NCI-H2171 treated with DMSO at 0.1 percent for 48 hours (cell line): ENCODE results near the gene CRB2.
"Not testable (repeated sequence)": the region's sequence is repeated elsewhere in the genome, so short reads cannot be mapped to it uniquely, and the experiment has no call there.

ENCODE experiments used
- DNase-seq: peaks from one replicate; lab custom pipeline; 2025; lab: John Stamatoyannopoulos, UW

CRB2 gene

DNA sequence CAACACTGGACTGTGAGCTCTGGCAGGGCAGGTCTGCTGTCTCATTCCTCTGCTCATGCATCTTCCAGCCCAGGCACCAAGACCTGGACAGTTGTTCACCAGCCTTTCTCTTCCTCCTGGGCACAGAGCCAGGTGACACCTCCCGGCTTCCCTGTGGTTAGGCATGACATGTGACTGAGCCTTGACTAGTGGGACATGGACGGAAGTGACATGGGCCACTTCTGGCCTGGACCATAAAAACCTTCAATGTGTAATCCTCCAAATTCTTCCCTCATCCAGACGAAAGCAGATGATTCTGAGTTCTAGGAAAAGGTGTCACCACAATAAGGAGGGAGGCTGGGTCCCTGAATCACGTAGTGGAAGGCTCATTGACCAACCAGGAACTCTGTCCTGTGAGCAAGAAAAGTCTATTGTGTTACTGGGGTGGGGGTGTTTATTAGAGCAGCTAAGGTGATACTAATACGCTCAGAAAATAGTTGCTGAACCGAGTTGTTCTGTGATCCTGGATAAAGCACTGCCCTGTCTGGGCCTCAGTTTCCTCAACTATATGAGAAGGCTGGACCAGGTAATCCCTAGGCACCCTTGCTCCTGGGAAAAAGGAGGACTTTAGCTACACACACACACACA is 26.6 kb upstream of the CRB2 start:
- DNase-seq: no peak

GRCh38 chr9:123331346-123332060 is 24.5 kb upstream of the CRB2 start:
- no peak for DNase-seq

DNA sequence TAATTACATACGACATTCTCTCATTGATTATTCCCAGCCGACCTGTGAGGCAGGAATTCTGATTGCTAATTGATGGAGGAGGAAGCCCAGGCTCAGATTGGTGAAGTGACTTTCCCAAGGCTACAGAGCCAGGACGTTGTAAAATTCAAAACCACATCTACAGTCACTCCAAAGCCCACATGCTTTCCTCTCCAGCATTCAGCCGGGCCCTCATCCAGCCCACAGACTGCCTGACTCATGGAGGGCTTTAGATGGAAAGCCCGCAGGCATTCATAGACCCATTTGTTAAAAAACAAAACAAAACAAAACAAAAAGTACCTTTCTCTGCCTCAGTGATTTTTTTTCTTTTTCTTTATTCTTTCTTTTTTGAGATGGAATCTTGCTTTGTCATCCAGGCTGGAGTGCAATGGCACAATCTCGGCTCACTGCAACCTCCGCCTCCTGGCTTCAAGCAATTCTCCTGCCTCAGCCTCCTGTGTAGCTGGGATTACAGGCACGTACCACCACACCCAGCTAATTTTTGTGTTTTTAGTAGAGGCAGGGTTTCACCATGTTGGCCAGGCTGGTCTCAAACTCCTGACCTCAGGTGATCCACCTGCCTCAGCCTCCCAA is 22.8 kb upstream of the CRB2 start:
- not testable (repeated sequence) for DNase-seq

DNA sequence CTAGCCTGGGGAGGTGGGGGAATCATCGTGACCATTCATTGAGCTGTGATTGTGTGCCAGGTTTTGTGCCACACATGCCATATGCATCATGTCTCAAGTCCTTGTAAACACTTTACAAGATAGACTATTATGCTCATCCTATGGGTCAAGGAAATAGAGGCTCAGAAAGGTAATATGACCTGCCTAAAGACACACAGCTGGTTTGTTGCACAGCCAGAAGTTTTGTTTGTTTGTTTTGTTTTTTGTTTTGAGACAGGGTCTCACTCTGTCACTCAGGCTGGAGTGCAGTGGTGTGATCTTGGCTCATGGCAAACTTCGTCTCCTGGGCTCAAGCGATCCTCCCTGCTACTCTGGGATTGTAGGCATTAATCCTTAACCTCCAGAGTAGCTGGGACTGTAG is 21.4 kb upstream of the CRB2 start:
- DNase-seq: no peak

DNA sequence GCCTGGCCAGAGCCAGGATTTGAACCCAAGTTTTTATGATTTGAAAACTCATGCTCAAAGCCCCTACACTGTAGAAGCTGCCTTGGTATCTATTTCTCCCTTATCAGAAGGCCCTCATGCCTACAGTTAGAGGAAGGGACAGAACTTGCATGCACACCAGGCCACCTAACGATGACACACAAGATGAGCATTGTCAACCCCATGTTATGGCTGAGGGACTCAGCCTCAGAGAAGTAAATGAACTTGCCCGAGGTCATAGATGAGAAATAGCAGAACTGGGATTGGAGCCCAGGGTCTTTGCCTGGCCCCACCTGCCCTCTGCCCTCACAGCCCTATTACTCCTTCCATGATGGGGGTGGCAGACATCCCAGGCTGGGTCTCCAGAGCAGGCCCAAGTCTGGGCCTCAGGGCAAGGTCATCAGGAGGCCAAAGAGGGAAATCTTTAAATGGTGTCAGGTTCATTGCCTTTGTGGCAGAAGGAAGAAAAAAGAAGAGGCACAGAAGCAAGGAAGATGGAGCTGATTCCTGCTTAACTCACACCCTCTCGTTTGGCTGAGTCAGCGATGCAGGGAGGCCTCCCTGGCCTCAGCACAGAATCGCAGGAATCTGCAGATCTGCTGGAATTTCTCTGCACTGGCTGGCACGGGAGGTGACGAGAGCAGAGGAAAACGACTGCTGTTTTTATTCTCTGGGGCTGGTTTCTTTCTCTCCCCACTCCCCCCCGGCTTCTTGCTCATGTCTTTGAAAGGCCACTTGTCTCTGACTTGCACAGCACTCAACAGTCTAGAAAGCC is 20.6 kb upstream of the CRB2 start:
- DNase-seq: no peak

DNA sequence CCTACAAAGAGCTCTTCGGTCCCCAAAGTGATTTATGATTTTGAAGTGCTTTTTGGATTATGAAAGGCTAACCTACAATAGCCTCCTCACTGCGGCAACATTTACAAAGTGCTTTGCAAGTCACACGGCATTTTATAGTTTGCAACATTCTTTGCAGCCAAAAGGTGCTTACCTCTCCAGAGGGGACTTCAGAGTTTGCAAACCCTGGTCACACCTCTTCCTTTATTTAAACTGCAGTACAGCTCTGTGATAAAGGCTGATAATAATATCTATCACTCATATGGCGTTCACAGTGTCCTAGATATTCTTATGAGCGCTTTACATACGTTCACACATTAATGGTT is 20.0 kb upstream of the CRB2 start:
- DNase-seq: no peak

DNA sequence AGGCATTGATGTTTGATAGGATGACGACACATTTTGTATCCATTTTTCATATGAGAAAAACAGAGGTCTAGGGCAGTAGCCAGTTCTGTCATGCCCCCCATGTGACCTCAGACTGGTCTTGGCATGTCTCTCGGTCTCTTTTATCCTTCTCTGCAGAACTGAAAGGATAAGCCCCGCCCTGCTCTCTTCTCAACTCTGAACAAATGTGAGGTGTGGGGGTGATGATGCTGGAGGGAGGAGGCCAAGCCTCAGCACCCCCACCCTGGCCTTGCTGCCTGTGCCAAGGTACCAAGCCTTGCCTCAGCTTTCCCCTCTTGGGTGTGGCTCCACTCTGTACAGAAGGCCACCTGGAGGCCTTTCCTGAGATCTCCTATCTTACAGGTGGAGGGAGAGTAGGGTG is 19.5 kb upstream of the CRB2 start:
- no peak for DNase-seq

DNA sequence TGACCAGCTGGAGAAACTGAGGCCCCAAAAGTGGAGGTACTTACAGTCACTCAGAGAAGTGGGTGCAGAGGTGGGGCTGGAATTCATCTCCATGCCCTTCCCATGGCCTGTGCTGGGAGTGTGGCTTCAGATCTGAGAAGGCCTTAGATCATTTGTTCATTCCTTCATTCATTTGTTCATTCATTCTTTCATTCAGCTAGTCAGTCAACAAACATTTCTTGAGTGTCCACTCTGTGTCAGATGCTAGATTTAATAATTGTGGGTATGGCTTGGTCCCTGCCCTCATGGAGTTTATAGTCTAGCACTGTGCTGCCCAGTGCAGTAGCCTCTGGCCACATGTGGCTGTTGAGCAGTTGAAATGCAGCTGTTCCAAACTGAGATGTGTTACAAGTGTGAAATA is 19.0 kb upstream of the CRB2 start:
- no peak for DNase-seq

- DNase-seq: peak; percentile 14
These were observed 18.0 kb upstream of the CRB2 start for GRCh38 chr9:123337971-123338370.

DNA sequence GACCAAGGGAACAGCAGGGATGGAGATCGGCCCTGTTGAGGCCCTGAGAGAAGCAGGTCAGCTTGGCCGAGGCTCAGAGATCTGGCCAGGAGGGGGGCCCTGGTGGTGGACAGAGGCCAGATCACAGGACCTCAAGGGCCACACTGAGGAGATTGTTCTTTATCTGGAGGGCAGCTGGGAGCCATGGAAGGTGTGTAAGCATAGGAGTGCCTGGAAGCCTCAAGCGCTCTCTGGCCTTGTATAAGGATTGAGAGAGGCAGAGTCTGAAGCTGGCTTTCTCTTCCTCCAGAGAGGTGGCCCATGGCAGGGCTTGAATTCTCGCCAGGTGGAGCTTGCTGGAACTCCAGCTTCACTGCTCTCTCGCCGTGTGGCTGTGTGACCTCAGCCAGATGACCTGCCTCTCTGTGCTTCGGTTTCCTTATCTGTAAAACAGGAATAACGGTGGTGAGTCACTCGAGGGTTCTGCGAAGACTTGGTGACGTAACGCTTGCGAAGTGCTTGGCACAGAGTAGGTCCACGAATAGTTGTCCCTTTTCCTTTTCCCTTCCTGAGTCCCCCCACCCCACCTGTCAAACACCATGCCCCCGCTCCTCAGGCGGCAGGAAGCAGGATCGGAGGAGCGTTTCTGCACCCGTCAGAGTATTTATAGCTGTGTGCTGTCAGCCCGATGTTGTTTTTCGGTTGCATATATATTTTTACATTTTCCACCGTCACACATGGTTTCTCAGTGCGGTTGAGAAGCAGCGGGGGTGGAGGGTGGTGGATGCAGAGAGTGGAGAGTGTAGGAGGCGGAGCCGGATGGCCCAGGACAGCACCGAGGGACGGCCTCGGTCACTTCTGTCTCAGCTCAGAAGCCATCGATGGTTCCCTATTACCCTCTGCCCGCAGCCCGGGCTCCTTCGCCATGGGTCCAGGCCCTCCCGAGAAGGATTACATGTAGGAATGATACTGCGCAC is 17.0 kb upstream of the CRB2 start:
- DNase-seq: no peak

DNA sequence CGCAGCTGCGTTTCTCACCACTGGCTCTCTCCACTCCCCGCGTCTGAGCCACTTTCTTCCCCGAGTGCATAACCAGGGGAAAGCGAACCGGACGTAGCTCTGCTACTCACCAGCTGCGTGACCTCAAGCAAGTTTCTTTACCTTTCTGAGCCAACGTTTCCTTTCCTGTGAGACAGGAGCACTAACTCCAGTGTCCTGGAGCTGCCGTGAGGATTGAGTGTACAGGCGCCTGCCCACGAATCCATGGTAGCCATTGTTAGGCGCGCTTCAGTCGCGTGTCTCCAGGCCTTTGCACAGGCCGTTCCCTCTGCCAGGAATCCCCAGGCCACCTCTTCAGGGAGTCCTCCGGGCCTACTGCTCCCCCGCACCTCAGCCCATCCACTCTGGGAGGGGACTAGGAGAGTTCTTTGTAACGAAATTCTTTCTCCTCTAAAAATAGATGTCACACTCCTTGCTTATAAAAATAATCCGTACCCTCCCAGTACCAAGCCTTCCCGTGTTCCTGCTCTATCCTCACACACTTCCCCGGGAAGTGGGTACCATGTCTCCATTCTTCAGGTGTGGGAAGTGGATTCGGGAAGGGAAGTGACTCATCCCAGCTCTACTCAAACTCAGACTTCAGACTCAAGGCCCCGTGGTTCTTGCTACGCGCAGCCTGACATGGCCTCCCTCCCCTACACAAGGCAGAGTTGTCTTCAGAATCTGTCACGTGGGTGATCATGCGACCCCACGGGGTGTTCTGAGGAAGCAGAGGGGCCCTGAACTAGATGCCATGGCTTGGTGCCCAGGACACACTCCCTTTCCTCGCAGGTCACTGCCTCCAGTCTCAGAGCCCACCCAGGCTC is 16.1 kb upstream of the CRB2 start:
- no peak for DNase-seq

DNA sequence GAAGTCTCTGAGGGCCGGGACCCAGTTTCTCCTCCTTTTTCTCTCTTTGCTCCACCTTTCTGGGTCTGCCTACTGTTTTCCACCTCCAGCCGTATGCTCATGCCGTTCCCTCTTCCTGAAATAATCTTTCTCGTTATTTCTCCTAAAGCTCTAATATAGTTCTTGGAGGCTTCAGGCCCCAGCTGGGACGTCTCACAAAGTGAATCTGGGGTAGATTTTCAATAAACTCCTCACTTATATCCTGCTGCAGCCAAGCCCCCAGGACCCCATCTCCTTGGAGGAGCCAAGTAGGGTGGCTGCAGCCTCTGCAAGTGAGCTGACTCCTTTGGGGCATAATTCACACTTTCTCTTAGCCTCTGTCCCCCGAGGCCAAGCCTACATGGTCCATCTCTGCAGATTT is 14.2 kb upstream of the CRB2 start:
- no peak for DNase-seq

GRCh38 chr9:123342247-123342646 is 13.8 kb upstream of the CRB2 start:
- DNase-seq: no peak

DNA sequence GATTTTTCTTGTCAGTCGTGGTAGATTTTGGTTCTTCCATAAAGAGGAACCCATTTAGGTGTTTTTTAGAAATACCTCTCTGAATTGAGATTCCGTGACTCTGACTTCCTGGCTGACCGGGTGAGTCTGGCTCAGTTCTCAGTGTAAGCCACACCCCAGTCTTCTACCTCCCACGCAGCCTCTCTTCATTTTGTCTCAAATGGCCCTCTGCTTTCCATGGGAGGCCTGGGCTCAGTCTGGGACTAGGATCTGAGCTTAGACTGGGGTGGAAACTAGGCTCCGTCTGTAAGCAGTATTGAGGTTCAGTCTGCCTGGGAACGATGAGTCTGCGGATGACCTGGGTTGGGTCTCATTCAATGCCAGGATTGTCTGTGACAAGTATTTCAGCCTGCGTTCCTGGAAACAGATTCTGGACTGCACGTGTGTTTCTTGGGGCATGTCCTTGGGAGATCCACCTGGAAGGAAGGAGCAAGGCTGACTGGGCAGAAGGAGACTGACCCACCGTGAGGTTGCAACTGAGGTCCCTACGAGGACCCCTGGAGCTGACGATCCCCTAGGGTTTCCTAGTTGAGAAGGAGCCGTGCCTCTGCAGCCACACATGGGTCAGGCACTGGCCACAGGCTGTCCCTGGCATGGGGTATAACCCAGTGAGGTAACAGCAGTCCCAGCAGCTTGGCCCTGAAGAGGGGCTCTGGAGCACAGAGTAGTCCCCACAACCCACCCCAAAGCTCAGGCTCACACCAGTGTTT is 12.4 kb upstream of the CRB2 start:
- no peak for DNase-seq

DNA sequence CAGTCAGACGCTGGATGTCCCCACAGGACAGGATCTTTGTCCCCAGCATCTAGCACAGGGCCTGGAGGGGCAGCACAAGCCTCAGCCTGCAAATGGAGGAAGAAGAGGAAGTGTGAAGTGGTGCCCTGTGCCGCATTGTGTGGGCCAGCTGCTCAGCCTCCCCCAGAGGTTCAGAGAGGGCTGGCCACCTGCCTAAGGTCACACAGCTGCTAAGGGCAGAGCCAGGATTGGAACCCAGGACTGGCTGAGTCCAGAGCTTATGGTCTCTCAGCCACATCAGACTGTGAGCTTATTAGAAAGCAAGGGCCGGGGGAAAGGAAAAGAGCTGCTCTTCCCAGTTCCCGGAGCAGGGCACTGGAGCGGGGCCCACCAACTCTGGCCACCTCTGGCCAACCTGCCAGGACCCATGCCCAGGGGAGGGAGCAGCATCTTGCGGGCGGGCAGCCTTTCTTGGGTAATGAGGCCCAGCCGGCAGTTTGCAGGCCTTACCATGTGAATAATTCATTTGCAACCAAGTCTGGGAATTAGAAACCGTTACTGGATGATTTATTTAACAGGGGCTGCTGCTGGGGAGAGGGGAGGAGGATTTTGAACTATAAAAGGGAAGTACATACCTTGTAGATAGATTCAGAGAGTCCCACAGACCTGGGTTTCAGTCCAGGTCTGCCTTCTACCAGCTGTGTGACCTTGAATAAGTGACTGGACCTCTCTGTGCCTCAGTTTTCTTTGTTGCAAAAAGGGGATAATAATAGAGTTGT is 11.6 kb upstream of the CRB2 start:
- no peak for DNase-seq

DNA sequence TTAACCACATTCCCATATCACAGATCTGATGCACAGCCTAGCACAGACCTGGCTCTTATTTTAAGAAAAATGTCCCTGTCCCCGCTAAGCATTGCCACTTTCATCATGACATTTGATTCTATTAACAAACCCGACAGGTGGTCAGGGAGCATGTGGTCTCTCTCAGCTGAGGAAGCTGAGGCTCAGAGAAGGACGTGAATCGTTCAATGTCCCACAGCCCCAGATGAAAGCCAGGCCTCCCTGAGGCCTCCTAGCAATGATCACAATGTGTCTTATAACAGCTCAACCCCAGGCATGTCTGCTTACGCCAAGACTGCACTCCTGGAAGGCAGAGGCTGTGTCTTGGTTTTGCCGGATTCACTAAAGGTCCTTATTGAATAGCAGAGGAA is 10.4 kb upstream of the CRB2 start:
- DNase-seq: peak; percentile 46

DNA sequence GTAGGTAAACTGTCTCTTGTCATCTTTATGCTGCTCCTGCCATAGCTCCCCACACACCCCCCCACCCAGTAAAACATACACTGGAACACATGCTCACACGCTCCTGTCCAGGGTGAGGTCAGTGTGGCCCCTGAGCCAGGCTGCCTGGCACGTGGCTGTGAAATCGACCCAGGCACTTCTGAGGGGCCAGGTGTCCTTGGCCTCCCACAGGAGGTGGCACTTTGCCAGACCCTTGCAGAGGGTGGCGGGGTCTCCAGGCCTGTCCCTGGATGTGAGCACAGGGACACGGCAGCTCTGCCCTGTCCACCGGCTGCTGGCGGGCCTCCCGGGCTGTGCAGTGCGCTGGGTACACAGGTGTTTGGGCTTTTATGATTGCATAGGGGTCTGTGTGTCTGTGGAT is 10.0 kb upstream of the CRB2 start:
- no peak for DNase-seq

- DNase-seq: no peak
These were observed 9.2 kb upstream of the CRB2 start for GRCh38 chr9:123346826-123347225.

GRCh38 chr9:123347289-123348060 is 8.5 kb upstream of the CRB2 start:
- no peak for DNase-seq
